ENCODE measurements around the gene GRIA4. TPM values are rescaled to one million over a fixed set of nuclear protein-coding genes. Genes with fewer than 3 reads are reported as not detected.
A peak's percentile ranks its signal among the peaks of the same experiment; 100 is the strongest.

GRIA4 gene
- total and polyA plus RNA-seq, 4 donors = 0.38 to 3.7 TPM; not detected in 2

DNA sequence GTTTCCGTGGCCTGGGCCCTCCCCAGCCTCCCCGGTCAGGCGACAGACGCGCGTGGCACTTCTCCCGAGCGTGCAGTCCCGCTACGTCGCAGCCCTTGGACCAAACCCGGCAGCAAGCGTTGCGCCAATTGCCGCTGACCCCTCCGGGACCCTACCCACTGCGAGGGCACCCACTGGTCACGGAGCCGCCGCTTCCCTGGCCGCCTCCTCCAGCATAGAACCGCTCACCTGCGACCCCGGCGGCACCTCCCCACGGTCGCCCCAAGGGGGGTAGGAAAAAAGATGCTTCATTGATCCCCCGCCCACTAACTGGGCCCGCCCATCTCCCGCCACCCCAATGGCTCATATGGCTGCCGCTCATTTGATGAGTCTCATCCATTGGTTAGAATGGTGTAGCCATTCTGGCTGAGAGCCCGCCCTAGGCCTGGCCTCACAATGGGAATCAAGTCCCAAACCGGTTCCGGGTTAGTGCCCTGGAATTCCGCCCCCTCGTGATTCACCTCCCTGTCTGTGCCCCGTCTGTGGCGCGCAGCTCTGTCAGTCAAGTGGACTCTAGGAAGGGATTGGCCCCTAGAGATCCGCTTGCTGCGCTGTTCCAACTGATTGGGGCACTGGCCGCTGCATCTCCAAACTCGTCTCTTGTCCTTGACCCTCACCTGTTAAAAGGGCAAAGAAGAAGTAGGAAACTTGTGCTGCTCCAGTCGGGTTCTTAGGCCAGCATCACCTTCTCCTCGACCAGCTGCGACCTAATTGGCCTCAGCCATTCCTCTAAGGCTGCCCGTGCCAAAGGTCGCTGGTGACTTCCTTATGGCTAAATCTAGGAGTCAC lies 412.3 kb downstream of the GRIA4 start, which contains the start of gene MSANTD4:
MSANTD4 (minus strand) TSS at position 274 of the 828 bp plus-strand sequence. CDS start 11,323 bp downstream, outside the sequence.
- ATAC-seq (ENCODE audit: low FRiP score) (peak; percentile 99), DNase-seq (peak; percentile 99 to 100)
- H3K9me3 ChIP-seq (ENCODE audit: control insufficient read depth, low read length) = no peaks in the 10 kb centered on the region
- peaks cover 0 to 3% of the 10 kb centered on the region in 2 donors for H3K4me1 ChIP-seq (ENCODE audit: control insufficient read depth in 1 of 2, insufficient read depth in 2 of 2, low read length in 2 of 2)
- H3K36me3 ChIP-seq (ENCODE audit: control insufficient read depth in 1 of 2, insufficient read depth in 2 of 2, low read length in 1 of 2) = no peaks in the 10 kb centered on the region
- H3K27me3 ChIP-seq (ENCODE audit: control insufficient read depth in 1 of 2, insufficient read depth in 2 of 2, low read length in 1 of 2) = no peaks in the 10 kb centered on the region
- WGBS, 2 donors = 1 to 2% methylated on average over 48 of the region's 48 CpGs
- intact Hi-C loops (cut with DNase I) = loop anchor here (1.0 to 5.0 kb wide), 2 partner anchors 55 kb away; partner anchors contain the start of genes AASDHPPT (in 2 of the 2) and KBTBD3 (in 2 of the 2)
- peak within 1 kb of the TSS; percentile 69 to 83 for H3K4me3 ChIP-seq (ENCODE audit: low read length in 2 of 2)
- H3K27ac ChIP-seq (ENCODE audit: low read depth in 1 of 2, low read length in 2 of 2) = peak within 1 kb of the TSS in 1 of 2 donors; percentile 53

DNA sequence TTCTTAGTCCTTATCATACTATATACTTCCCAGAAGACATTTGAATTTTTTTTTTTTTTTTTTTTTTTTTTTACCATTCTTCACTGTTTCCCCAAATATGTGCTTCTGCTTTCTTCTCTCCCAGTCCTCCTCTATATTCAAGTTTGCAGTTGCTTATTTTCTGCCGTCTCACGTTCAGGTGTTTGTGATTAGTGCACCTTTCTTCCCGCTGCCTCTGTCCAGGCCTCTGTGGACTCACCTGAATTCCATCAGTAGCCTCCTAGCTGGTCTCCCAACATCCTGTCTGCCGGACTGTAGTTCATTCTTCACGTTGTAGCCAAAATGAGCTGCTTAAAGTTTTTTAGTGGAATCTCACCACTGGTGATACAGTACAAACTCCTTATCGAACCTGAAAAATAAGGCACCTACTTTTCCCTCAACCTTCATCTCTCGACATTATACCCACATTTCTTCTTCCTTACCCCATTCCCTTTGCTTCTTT lies 413.0 kb downstream of the GRIA4 start:
- no peaks in the 10 kb centered on the region for H3K9me3 ChIP-seq (ENCODE audit: control insufficient read depth, low read length)
- WGBS, 2 donors = 82 to 91% methylated on average over 7 of the region's 7 CpGs
- no peak for DNase-seq
- H3K27ac ChIP-seq (ENCODE audit: low read depth in 1 of 2, low read length in 2 of 2) = no peak overlapping the region
- H3K36me3 ChIP-seq (ENCODE audit: control insufficient read depth in 1 of 2, insufficient read depth in 2 of 2, low read length in 1 of 2) = no peaks in the 10 kb centered on the region
- peak overlapping the region; percentile 47 to 83 for H3K4me3 ChIP-seq (ENCODE audit: low read length in 2 of 2)
- no peaks in the 10 kb centered on the region for H3K27me3 ChIP-seq (ENCODE audit: control insufficient read depth in 1 of 2, insufficient read depth in 2 of 2, low read length in 1 of 2)
- H3K4me1 ChIP-seq (ENCODE audit: control insufficient read depth in 1 of 2, insufficient read depth in 2 of 2, low read length in 2 of 2) = peaks cover 0 to 3% of the 10 kb centered on the region in 2 donors
- intact Hi-C loops (cut with DNase I) = loop anchor here (1.0 to 5.0 kb wide), 2 partner anchors 54 kb away; partner anchors contain the start of genes AASDHPPT (in 2 of the 2) and KBTBD3 (in 2 of the 2)
- no peak for ATAC-seq (ENCODE audit: low FRiP score)

DNA sequence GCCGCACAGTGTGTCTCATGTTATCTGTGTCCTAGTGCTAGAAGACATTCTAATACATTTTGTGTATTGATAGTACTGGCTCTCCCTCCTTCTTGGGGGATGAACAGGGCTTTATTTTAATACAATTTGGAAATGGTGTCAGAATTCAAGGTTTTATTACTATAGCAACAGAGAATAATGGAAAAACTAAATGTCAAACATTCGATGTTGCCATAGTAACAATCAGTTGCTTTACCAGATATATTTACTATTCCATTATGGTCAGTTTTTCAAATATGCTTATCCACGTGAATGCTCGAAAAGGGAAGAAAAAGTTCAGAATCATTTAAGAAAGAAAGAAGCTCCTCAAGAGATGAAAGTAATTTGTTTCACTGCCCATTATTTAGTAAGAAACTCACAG lies 420.7 kb downstream of the GRIA4 start:
- WGBS, 2 donors = 50 to 55% methylated on average over 4 of the region's 4 CpGs
- no peak for ATAC-seq (ENCODE audit: low FRiP score)

DNA sequence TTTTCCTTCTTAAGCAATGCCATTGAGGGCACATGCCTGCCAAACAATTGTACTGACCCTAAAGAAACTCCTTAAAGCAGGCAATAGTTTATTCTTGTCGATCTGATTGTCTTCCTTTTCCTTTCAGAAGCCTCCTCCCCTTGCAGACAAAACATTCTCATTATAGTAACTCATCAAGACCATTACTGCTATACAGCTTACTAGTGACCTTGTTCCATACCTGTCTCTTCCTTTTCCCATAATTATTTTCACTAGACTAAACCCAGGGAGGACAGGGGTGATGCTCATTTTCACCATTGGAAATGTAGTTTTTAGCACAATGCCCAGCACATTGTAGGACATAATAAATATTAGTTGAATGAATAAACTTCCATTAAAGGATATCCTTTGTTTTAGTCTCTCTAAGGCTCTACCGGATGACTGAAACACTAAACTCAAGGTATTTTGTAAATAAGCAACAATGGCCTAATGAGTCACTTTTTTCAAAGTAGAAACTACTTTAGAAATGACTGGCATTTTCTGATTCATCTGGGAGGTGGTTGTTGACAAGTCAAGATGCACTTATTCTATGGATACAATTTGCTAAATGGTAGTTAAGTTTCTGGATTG lies 421.4 kb downstream of the GRIA4 start:
- ATAC-seq (ENCODE audit: low FRiP score) (no peak), DNase-seq (no peak)
- Histone ChIP-seq H3K4me3 (ENCODE audit: low read length in 2 of 2) (no peak overlapping the region), H3K27me3 (ENCODE audit: control insufficient read depth in 1 of 2, insufficient read depth in 2 of 2, low read length in 1 of 2) (no peaks in the 10 kb centered on the region), H3K27ac (ENCODE audit: low read depth in 1 of 2, low read length in 2 of 2) (no peak overlapping the region), H3K36me3 (ENCODE audit: control insufficient read depth in 1 of 2, insufficient read depth in 2 of 2, low read length in 1 of 2) (no peaks in the 10 kb centered on the region), H3K9me3 (ENCODE audit: control insufficient read depth, low read length) (no peaks in the 10 kb centered on the region), H3K4me1 (ENCODE audit: control insufficient read depth in 1 of 2, insufficient read depth in 2 of 2, low read length in 2 of 2) (no peaks in the 10 kb centered on the region)
- intact Hi-C loops (cut with DNase I) = no loop called here
- 70 to 73% methylated on average over 2 of the region's 2 CpGs for WGBS, 2 donors

More for the DNA sequence above, 420.7 kb downstream of the GRIA4 start:
- Histone ChIP-seq H3K9me3 (ENCODE audit: control insufficient read depth, low read length) (no peaks in the 10 kb centered on the region), H3K36me3 (ENCODE audit: control insufficient read depth in 1 of 2, insufficient read depth in 2 of 2, low read length in 1 of 2) (no peaks in the 10 kb centered on the region), H3K27me3 (ENCODE audit: control insufficient read depth in 1 of 2, insufficient read depth in 2 of 2, low read length in 1 of 2) (no peaks in the 10 kb centered on the region), H3K4me3 (ENCODE audit: low read length in 2 of 2) (no peak overlapping the region), H3K4me1 (ENCODE audit: control insufficient read depth in 1 of 2, insufficient read depth in 2 of 2, low read length in 2 of 2) (no peaks in the 10 kb centered on the region), H3K27ac (ENCODE audit: low read depth in 1 of 2, low read length in 2 of 2) (no peak overlapping the region)
- DNase-seq = no peak
- intact Hi-C loops (cut with DNase I) = no loop called here

Data from aorta (tissue), 5 donors.